Islet precursor cell (in vitro differentiated cells): ENCODE measurements around the gene SLC38A6.
"Not testable (repeated sequence)": the region's sequence is repeated elsewhere in the genome, so short reads cannot be mapped to it uniquely, and the experiment has no call there.

Experiments used
- DNase-seq: peaks from one replicate; pipeline ENCODE4 v3.0.0-alpha.2; 2018

Gene SLC38A6

DNA sequence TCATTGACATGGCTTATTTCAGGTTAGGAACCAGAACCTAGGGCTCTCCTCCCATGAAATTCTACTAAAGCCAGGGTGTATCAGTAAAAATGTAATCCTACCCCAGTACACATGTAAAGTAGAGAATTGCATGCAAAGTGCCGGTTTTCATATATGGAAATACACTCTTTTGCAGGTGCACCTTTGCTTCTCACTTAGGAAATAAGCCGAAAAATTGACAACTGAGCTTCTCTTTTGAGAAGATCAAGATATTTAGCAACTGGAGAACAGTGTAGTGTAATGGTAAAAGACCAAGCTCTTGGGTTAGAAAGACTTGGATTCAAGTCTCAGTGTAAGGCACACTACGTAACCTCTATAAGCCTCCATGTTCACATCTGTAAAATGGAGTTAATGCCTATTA is 82.4 kb downstream of the SLC38A6 start:
- DNase-seq = no peak

DNA sequence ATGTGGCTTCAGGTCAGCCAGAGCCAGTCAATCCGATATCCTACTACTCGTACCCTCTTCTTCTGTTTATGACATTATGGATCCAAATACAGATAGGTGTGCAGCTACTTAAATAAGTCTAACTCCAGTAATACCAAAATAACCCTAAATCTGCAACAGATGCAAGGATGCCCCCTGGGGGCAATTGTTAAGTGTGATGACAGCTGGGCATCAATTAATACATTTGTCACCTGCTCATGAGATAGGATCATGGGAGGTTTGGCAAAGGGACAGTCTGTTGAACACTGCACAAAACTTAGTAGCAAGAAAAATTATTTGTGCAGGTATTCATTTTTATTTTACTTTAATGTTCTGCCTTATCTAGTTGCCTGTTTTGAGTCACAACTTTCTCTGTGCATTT is 83.2 kb downstream of the SLC38A6 start:
- DNase-seq = no peak

DNA sequence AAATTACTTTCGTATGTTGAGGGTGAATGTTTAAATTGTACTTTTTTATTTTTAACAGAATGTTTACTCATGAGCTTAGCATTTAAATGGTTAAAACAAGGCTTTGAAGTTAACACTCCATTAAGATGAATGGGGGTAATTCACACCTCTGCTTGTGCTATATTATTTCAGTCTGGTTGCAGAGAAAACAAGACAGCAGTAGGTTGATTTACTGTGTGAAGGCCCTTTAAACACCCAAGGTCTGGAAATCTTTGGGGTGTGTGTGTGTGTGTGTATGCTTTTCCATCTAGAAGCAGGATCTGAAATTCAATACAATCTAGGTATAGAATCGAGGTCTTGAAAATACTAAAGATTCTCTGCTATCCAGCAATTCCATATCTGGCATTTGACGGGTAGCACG is 83.8 kb downstream of the SLC38A6 start:
- no peak for DNase-seq

DNA sequence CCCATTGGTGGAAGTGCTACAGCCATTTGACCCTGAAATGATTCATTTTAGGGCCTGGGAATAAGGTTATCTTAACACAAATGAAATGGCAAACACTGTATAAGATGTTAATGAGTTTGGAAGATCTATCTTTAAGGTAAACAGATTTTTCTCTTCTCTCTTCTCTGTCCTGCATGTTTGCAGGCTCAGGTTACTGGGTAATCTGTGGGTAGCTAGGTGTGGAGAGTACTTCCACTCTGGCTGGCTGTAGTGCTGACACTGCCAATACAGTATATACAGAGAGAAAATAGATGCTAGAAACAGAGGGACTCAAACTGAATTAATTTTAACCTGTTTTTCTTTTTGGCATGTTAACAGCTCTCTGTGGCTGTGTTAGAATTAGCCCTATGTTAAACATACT is 84.6 kb downstream of the SLC38A6 start:
- no peak for DNase-seq

DNA sequence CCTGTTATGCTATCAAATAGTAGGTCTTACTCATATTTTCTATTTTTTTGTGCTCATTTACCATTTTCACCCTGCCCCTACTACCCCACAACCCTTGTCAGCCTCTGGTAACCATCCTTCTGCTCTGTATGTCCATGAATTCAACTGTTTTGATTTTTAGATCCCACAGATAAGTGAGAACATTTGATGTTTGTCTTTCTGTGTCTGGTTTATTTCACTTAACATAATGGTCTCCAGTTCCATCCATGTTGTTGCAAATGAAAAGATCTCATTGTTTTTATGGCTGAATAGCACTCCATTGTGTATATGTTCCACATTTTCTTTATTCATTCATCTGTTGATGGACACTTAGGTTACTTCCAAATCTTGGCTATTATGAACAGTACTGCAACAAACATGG is 91.4 kb downstream of the SLC38A6 start:
- not testable (repeated sequence) for DNase-seq

DNA sequence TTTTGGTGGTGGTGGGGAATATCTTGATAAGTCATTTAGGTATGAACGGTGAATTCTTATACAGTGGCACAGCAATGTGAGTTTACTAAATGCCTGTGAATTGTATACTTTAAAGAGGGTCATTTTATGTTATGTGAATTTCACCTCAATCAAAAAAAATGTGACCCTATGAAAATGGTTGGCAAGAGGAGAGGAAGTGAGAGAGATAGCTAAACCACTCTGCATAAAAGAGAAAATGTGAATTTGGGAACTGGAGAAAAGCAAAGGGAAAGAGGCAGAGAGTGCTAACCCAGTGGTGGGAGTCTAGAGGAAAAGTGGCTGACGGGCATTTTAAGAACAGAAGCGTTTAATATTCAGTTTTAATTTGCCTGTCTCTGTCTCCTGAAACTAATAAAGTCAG is 93.8 kb downstream of the SLC38A6 start:
- no peak for DNase-seq

DNA sequence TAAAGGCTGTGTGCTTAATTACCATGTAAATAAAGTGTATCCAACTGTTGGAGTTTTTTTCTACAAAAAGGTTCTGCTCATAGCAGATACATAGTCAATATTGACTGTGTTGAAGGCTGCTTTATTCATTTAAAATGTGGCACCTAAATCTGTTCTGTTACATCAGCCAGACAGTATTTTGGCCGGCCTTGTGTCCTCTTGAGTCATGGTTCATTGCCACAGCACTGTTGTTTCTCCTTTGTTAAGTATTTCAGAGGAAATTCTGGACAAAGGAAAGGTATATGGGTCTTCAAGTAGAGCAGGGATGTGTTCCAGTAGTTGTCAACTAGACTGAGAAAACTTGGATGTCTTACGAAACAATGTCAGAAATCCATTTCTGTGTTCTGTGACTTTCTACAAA is 95.5 kb downstream of the SLC38A6 start:
- no peak for DNase-seq

DNA sequence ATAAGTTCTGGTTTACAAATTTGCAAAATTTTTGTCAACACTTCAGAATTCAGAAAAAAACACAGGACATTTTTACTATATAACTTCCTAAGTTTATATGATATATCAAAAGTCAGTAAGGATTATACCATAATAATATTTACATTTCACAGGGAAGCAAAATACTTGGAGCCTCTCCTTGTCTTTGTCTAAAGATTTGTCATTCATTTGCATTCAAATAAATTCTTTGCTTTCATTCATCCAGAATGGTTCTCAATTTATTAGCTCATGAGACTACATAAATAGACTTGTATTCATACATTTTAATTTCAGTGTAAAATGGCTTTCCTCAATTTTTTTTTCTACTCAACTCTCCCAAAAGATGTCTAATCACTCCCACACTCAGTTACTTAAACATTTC is 96.4 kb downstream of the SLC38A6 start:
- no peak for DNase-seq

DNA sequence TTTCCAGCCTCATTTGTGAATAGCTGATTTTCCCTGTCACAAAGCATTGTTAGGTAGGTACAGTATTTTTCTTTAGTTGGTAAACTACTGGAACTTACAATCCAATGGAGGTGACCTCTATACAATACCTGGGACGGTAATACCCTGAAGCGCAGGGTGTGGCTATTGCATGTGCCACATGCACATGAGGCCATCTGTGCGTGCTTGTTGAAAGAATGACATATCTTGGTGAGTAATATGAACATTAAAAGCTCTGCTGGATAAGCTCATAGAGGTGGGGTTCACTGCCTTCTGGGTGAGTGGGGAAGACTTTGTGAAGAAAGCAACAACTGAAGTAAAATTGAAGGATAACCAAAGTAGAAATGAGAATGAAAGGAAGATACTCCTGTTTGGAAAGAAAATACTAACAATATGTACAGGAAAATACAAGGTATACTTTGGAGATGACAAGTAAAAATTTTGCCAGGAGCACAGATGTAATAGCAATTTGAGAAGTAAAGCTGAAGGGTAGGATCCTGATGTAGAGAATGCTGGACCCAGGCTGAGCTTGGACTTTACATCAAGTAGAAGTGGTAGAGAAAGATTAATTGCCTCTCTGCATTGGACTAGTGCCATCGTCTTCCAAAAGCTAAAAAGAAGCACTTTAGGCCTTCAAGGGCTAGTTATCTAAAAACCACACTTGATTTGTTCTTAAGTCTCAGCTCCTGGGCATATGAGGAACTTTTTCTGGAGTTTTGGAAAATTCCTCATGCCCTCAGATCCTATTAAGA is 97.1 kb downstream of the SLC38A6 start:
- DNase-seq = no peak

DNA sequence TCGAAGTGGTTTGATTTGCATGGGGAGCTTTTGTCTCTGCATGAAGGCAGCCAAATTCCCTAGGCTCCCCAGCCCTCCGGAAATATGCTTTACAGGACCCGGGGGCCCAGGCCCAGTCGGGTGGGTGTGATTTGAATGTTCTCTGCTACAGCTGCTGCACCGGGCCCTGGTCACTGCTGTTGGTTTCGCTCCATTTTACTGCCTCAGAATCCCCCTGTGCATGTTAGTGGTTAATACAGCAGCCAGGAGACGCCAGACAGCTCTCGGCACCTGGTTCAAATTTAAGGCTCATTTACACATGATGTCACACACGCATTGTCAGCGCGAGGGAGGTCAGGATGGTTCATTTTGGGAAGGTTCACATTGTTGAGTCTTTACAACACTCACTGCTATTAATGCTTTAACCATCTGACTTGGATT is 99.6 kb downstream of the SLC38A6 start:
- no peak for DNase-seq

DNA sequence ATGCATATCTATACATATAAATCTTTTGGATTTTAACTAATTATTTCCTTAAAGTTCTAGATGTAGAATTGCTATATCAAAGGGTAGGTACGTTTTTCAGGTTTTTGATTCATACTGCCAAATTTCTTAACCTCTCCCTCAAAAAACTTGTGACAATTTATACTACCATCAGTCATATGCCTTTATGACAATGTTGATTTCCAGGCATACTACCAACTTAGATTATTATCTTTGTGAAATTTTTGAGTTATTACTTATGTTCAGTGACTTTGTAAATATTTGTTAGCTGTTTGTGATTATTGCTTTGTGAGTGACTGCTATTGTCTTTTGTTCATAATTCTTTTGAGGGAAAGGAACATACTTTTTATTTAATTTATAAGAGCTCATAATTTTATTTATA is 107.0 kb downstream of the SLC38A6 start:
- DNase-seq = no peak

DNA sequence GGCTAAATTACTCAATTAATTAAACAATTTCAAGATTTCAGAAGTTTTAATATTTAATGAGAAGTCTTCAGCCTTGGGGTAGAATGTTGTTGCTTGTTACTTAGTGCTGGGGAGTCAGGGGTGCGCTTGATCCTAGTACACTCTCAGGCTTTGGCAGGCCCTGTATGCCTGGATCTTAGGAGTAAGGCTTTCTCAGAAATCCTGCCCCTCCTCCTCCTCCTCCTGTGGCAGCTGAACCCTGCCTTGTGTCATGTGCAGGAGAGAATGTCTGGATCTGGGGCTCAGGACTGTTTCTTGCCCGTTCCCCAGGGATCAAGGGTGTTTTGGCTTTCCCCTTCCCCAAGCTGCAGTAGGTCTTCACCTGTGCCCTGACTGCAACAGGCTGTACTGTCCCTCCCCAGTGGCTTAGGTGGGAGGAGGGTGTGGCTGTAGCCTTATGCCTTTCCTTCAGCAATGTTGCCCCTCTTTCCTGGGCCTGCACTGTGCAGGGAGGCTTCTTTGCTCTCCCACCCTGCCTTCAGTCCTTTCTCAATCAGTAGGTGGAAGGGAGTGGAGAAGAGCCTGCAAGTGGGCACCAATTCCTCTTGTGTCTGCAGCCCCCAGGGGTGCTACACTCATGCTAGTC is 108.2 kb downstream of the SLC38A6 start:
- DNase-seq = no peak

DNA sequence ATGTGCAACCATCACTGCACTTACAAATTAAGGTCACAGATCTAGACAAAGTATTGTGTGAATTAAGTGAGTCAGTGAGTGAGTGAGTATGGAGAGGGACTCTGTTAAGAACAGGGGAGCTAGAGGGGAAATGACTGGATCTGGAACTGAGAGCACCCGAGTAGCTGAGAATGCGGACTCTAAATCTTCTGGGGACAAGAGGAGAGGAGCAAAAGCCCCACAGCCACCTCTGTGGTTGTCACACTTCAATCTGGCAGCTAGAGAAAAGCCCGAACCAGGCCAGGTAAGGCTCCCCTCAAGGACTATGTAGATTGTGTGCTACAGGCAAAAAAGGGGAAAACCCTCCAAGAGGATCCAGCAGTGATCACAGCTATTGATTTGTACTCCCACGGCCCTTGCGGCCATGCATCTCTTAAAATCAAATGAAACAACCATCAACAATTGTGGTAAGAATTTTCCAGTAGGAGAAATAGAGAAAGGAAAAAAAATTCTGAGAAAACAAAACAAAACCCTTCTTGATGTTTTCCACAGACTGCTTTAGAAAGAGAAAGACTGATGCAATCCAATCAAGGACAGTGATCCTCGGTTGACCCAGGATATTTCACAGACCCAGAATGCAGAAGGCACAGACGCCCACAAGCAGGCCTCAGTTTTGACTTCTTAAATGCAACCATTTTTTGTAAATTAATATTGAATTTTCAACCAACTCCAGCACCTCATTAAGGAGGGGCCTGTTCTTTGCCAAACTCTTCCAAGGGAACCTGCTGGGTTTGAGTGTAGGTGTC is 109.6 kb downstream of the SLC38A6 start:
- no peak for DNase-seq

DNA sequence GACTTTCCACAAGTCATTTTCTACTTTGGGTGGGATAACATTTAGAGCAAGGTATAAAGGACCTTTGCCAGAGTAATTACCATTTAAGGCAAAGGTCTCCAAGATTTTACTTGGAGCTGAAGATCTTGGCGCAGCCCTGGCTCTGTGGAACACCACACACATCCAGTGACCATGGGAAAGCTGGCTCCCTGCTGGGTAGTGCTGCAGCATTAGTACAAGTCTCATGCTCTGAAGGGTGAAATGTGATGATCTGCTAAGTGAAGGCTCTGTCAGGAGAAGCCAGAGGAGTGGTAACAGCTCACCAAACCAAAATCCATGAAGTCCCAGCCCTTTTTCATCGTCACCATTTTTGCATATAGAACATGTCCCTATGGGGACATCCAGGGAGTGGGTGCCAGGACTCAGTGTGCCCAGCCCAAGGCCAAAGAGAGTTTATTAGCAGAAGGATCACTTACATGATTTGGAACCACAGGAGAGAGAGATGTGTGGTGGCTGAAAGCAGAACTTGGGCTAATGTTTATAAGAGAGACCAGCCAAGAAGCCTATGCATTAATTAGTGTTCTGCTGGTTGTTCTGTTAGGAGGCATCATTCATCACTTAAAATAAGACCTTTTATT is 110.7 kb downstream of the SLC38A6 start:
- DNase-seq = no peak

DNA sequence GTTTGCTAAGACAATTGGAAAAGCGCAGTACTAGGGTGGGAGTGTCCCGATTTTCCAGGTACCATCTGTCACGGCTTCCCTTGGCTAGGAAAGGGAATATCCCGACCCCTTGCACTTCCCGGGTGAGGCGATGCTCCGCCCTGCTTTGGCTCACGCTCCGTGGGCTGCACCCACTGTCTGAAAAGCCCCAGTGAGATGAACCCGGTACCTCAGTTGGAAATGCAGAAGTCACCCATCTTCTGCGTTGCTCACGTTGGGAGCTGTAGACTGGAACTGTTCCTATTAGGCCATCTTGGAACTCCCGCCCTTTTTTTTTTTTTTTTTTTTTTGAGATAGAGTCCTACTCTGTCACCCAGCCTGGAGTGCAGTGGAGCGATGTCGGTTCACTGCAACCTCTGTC is 117.1 kb downstream of the SLC38A6 start:
- not testable (repeated sequence) for DNase-seq

DNA sequence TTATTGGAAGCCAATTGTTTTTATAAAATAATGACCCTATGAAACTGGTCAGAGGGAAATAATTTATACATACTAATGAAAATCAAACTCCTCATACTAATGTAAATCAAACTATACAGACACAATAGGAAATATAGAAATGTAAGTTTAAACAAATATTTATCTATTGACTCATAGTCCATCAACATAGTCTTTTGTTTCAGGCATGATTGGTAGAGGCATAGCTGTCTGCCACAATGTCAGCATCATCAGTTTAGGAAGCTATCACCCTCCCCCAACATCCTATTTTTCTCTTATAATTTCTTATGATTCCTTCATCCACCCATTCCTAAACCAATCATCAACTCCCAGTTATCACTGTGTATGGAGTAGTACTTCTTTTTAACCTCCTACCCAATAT is 117.7 kb downstream of the SLC38A6 start:
- DNase-seq = no peak

DNA sequence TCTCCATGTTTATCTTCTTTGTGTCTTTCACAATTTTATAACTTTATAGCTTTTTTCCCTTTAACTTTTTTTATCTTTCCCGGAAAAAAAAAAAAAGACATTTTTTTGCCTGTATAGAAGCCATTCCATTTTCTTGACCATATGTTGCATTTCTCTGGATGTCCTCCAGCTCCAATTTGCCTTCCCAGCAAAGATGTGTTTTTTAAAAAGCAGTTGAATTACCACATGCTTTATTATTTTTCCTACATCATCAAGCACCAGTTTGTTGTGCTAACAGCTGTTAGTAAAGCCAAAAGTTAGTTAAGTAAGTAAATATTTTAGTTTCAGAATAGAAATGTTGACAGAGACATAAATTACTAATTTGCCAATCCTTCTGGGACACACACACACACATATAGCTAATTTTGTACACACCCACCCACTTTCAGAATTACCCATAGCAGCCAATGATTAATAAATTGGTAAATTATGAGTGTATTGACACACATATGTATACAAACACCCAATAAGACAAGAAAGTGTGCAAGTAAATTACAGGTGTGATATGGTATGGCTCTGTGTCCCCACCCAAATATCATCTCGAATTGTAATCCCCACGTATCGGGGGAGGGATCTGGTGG is 118.3 kb downstream of the SLC38A6 start:
- no peak for DNase-seq

DNA sequence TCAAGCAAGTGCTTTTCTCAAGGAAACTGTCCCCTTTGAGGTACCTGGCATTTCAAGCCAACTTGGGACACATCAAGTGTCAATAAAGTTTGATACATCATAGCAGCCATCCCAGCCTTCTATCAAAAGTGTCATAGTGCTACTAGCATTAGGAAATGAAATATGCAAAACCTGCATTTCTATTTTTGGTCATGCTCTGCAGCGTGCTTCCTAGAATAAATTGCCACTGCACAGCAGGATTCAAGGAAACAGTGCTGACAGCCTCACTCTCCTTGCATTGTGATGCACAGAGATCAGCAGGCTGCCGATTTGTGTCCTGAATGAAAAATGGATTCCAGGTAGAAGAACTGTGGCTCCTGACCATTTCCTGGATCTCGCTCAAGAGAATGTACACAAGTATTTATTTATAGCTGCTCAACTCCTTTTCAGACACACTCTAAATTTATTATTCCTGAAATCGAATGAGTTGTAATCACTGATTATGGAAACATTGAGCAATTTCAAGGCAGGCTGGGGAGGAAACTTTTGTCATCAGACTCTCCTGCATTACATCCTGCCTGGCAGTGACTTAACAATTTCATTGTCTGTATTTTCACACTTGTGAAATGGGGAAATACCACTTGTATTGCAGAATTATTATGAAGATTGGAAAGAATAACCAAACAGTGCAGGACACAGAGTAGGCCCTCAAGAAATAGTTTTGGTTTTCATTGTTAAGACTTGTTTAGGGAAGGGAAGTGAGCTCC is 120.9 kb downstream of the SLC38A6 start:
- no peak for DNase-seq
